GM23338 (cell line): Measurements from ENCODE around the gene EHD3. TPM values are rescaled to one million over a fixed set of nuclear protein-coding genes. Genes with fewer than 3 reads are reported as not detected.

ENCODE experiments used
- ATAC-seq: fragments of 200-7000 bp; cut with Tn5 transposase; 3 replicates; pipeline ENCODE4 v1.9.1; 2020
- DNase-seq: peaks from one replicate; pipeline ENCODE4 v3.0.0-alpha.2; 2015; ENCODE audit warnings: low spot score
- H2AFZ ChIP-seq: fragments of 200-600 bp; sonication (generic); 2 replicates; pipeline ENCODE4 v1.8.0; 2016; ENCODE audit warnings: antibody characterized with exemption, mild to moderate bottlenecking, moderate library complexity
- H3F3A ChIP-seq: fragments of 200-600 bp; sonication (generic); replicated peaks from 2 replicates; pipeline ENCODE4 v1.8.0; 2017; ENCODE audit warnings: antibody characterized with exemption, mixed run types, low read depth
- H3K27ac ChIP-seq: fragments of 200-600 bp; sonication (generic); 2 replicates; pipeline ENCODE4 v1.6.1; 2016; ENCODE audit warnings: low read depth
- H3K27me3 ChIP-seq: fragments of 200-600 bp; sonication (generic); 2 replicates; pipeline ENCODE4 v1.8.0; 2016; ENCODE audit warnings: mild to moderate bottlenecking, mixed run types, moderate library complexity; ENCODE audit not compliant: insufficient read depth
- H3K36me3 ChIP-seq: fragments of 200-600 bp; sonication (generic); 2 replicates; pipeline ENCODE4 v1.8.0; 2016; ENCODE audit warnings: mild to moderate bottlenecking; ENCODE audit not compliant: insufficient read depth
- H3K4me1 ChIP-seq: fragments of 200-600 bp; sonication (generic); 2 replicates; pipeline ENCODE4 v1.8.0; 2016; ENCODE audit warnings: mild to moderate bottlenecking, moderate library complexity; ENCODE audit not compliant: insufficient read depth
- H3K4me2 ChIP-seq: fragments of 200-600 bp; sonication (generic); 2 replicates; pipeline ENCODE4 v1.7.1; 2017; ENCODE audit warnings: mixed run types
- H3K4me3 ChIP-seq: fragments of 200-600 bp; sonication (generic); 2 replicates; pipeline ENCODE4 v1.6.1; 2016; ENCODE audit warnings: mixed run types
- H3K79me2 ChIP-seq: fragments of 200-600 bp; sonication (generic); replicated peaks from 2 replicates; pipeline ENCODE4 v1.8.0; 2017; ENCODE audit warnings: mild to moderate bottlenecking; ENCODE audit not compliant: insufficient read depth
- H3K9me2 ChIP-seq: fragments of 200-600 bp; sonication (generic); 2 replicates; pipeline ENCODE4 v1.8.0; 2017; ENCODE audit not compliant: insufficient read depth
- H4K20me1 ChIP-seq: fragments of 200-600 bp; sonication (generic); replicated peaks from 2 replicates; pipeline ENCODE4 v1.8.0; 2017; ENCODE audit warnings: mild to moderate bottlenecking; ENCODE audit not compliant: insufficient read depth
- H3K27ac Mint-ChIP-seq: 2 replicates; pipeline ENCODE4 v1.8.0; 2020; ENCODE audit warnings: inconsistent platforms, mild to moderate bottlenecking, moderate library complexity, mixed read lengths
- H3K27me3 Mint-ChIP-seq: 3 replicates; pipeline ENCODE4 v1.8.0; 2022; ENCODE audit warnings: low read depth, mild to moderate bottlenecking, moderate library complexity, mixed read lengths, inconsistent platforms; ENCODE audit not compliant: insufficient read depth, poor library complexity
- H3K36me3 Mint-ChIP-seq: 3 replicates; pipeline ENCODE4 v1.8.0; 2021; ENCODE audit warnings: low read depth, mild to moderate bottlenecking, inconsistent platforms, moderate library complexity, mixed read lengths
- H3K4me1 Mint-ChIP-seq: 3 replicates; pipeline ENCODE4 v1.8.0; 2020; ENCODE audit warnings: mild to moderate bottlenecking, inconsistent platforms, mixed read lengths
- H3K4me3 Mint-ChIP-seq: 3 replicates; pipeline ENCODE4 v1.8.0; 2021; ENCODE audit warnings: moderate library complexity, mild to moderate bottlenecking, inconsistent platforms, mixed read lengths
- H3K9me3 Mint-ChIP-seq: 3 replicates; pipeline ENCODE4 v1.8.0; 2020; ENCODE audit warnings: moderate library complexity, mild to moderate bottlenecking, inconsistent platforms, mixed read lengths
- CREB1 ChIP-seq: fragments of 250-450 bp; sonication (Bioruptor Pico); IDR thresholded peaks from 2 replicates; pipeline ENCODE4 v1.5.0; 2020; ENCODE audit warnings: low read depth, mild to moderate bottlenecking, moderate library complexity
- EZH2phosphoT487 ChIP-seq: fragments of 200-600 bp; sonication (generic); IDR thresholded peaks from one replicate; pipeline ENCODE4 v1.8.1; 2018; ENCODE audit warnings: antibody characterized with exemption; ENCODE audit not compliant: unreplicated experiment
- JUNB ChIP-seq: IDR thresholded peaks from one replicate; pipeline ENCODE4 v1.6.1; 2016; ENCODE audit warnings: antibody characterized with exemption; ENCODE audit not compliant: unreplicated experiment
- NANOG ChIP-seq: IDR thresholded peaks from 2 replicates; pipeline ENCODE4 v1.6.1; 2016; ENCODE audit warnings: antibody characterized with exemption, borderline replicate concordance
- POLR2AphosphoS5 ChIP-seq: IDR thresholded peaks from 2 replicates; pipeline ENCODE4 v1.6.1; 2016; ENCODE audit warnings: antibody characterized with exemption, low read depth
- REST ChIP-seq: IDR thresholded peaks from one replicate; pipeline ENCODE4 v1.6.1; 2018; ENCODE audit warnings: antibody characterized with exemption; ENCODE audit not compliant: unreplicated experiment
- STAT1 ChIP-seq: IDR thresholded peaks from one replicate; pipeline ENCODE4 v1.6.1; 2016; ENCODE audit warnings: antibody characterized with exemption; ENCODE audit not compliant: unreplicated experiment
- ZNF114 ChIP-seq: fragments of 250-450 bp; sonication (Bioruptor Pico); IDR thresholded peaks from 2 replicates; pipeline ENCODE4 v1.5.0; 2020; ENCODE audit warnings: mild to moderate bottlenecking, moderate library complexity
- ZNF462 ChIP-seq: fragments of 250-450 bp; sonication (Bioruptor Pico); IDR thresholded peaks from 2 replicates; pipeline ENCODE4 v1.5.0; 2020; ENCODE audit warnings: mild to moderate bottlenecking, moderate library complexity
- polyA plus RNA-seq: library from polyadenylated mRNA; unstranded; fragments of >200 nt; fragmentation: Nextera tagmentation; extraction: Ambion mirVana; gene quantifications from 2 replicates; pipeline ENCODE4 v1.2.1, GENCODE V29; 2016
- total RNA-seq: library from RNA; depleted of rRNA; stranded (reverse); fragments of >200 nt; shearing (Covaris generic); gene quantifications from 2 replicates; pipeline ENCODE4 v1.2.3, GENCODE V29; 2014

EHD3 gene
- total and polyA plus RNA-seq, 2 experiments from 2014 or later, result 3.3 to 12.6 TPM

- H4K20me1 ChIP-seq, result no peaks in the 10 kb centered on the region
- H2AFZ ChIP-seq, result no peak overlapping the region
- Mint-ChIP-seq H3K4me3 (no peak overlapping the region), H3K4me1 (peaks cover 6% of the 10 kb centered on the region; the same call in 2 of the 3 replicates), H3K9me3 (no peaks in the 10 kb centered on the region), H3K36me3 (no peaks in the 10 kb centered on the region), H3K27ac (no peak overlapping the region), H3K27me3 (peaks cover 6% of the 10 kb centered on the region)
- DNase-seq (no peak), ATAC-seq (no peak)
- no peak overlapping the region for H3K4me2 ChIP-seq
- no peaks in the 10 kb centered on the region for H3K4me1 ChIP-seq
- H3K27ac ChIP-seq, result no peak overlapping the region
- H3F3A ChIP-seq, result no peaks in the 10 kb centered on the region
- no peaks in the 10 kb centered on the region for H3K79me2 ChIP-seq
- H3K27me3 ChIP-seq, result no peaks in the 10 kb centered on the region
- no peak overlapping the region for H3K4me3 ChIP-seq
- TF ChIP-seq JUNB (no peak), STAT1 (no peak), EZH2phosphoT487 (no peak), REST (no peak), NANOG (no peak), POLR2AphosphoS5 (no peak)
- H3K36me3 ChIP-seq, result no peaks in the 10 kb centered on the region
- no peaks in the 10 kb centered on the region; the same call in 1 of the 2 replicates for H3K9me2 ChIP-seq
Observed at GRCh38 chr2:31192396-31192795, 41.6 kb upstream of the EHD3 start.

- peak; percentile 70 for DNase-seq
- Histone ChIP-seq H2AFZ (peak overlapping the region; percentile 80), H3K27me3 (no peaks in the 10 kb centered on the region)
- no peak for TF ChIP-seq CREB1 (CRISPR knock-in tag)
- no peak for TF ChIP-seq ZNF114 (CRISPR knock-in tag)
- no peak for TF ChIP-seq ZNF462 (CRISPR knock-in tag)
- no peak for TF ChIP-seq REST
Observed at GRCh38 chr2:31192851-31193392, 41.0 kb upstream of the EHD3 start.

More at GRCh38 chr2:31192851-31193392, 41.0 kb upstream of the EHD3 start:
- Mint-ChIP-seq H3K9me3 (no peaks in the 10 kb centered on the region), H3K27me3 (peaks cover 6% of the 10 kb centered on the region), H3K4me3 (no peak overlapping the region), H3K36me3 (no peaks in the 10 kb centered on the region), H3K27ac (no peak overlapping the region; the same call in 1 of the 2 replicates), H3K4me1 (peaks cover 6% of the 10 kb centered on the region; the same call in 2 of the 3 replicates)
- H3F3A ChIP-seq, result no peaks in the 10 kb centered on the region
- no peaks in the 10 kb centered on the region for H3K36me3 ChIP-seq
- no peak overlapping the region for H3K4me2 ChIP-seq
- no peak overlapping the region for H3K27ac ChIP-seq
- H3K79me2 ChIP-seq, result no peaks in the 10 kb centered on the region
- H3K4me3 ChIP-seq, result no peak overlapping the region
- peak; percentile 81 for ATAC-seq
- peaks cover 4% of the 10 kb centered on the region; the same call in 1 of the 2 replicates for H3K9me2 ChIP-seq
- H3K4me1 ChIP-seq, result no peaks in the 10 kb centered on the region
- no peaks in the 10 kb centered on the region for H4K20me1 ChIP-seq
